Activated CD8-positive, alpha-beta memory T cell treated with anti-CD3 and anti-CD28 coated beads for 1 hour (primary cell): Measurements from ENCODE around the gene TRAF3.

ENCODE experiments used
- DNase-seq, 2 donors: peaks; one replicate each; pipeline ENCODE4 v3.0.0-alpha.2; 2020; ENCODE audit warnings: low read depth in 1 of 2; ENCODE audit errors: extremely low read depth in 1 of 2

Gene TRAF3

GRCh38 chr14:102949062-102949800 is 172.0 kb downstream of the TRAF3 start:
- DNase-seq: no peak

GRCh38 chr14:102949801-102950451 is 172.7 kb downstream of the TRAF3 start:
- DNase-seq: no peak

GRCh38 chr14:102951034-102951433 is 173.8 kb downstream of the TRAF3 start:
- no peak for DNase-seq

- no peak for DNase-seq
These were observed 174.6 kb downstream of the TRAF3 start for GRCh38 chr14:102951799-102952198.

- DNase-seq: no peak
These were observed 175.0 kb downstream of the TRAF3 start for GRCh38 chr14:102952276-102952675.

- no peak for DNase-seq
These were observed 175.9 kb downstream of the TRAF3 start for GRCh38 chr14:102953100-102953499.

GRCh38 chr14:102954081-102954789 is 177.0 kb downstream of the TRAF3 start:
- no peak for DNase-seq

- no peak for DNase-seq
These were observed 178.6 kb downstream of the TRAF3 start for GRCh38 chr14:102955636-102956408.

GRCh38 chr14:102957222-102957621 is 180.0 kb downstream of the TRAF3 start:
- DNase-seq: no peak

- no peak for DNase-seq
These were observed 181.2 kb downstream of the TRAF3 start for GRCh38 chr14:102958461-102958860.
